Measurements from ENCODE around the gene FOXP1. TPM values are rescaled to one million over a fixed set of nuclear protein-coding genes. Genes with fewer than 3 reads are reported as not detected.
A peak's percentile ranks its signal among the peaks of the same experiment; 100 is the strongest.

Gene FOXP1
- total and polyA plus RNA-seq, 7 experiments from 2014 or later: 104 to 537 (median 444) TPM

- ATAC-seq (no peak), DNase-seq (no peak)
- H3K27me3 Mint-ChIP-seq: peaks cover 0 to 2% (median 0%) of the 10 kb centered on the region in 5 donors
- no peaks in the 10 kb centered on the region for H3K27me3 ChIP-seq (ENCODE audit: control insufficient read depth in 2 of 2, insufficient read depth in 2 of 2, low read length in 2 of 2)
- intact Hi-C loops (cut with micrococcal nuclease): no loop called here
- ChIA-PET POLR2A (no interaction called here), CTCF (no interaction called here)
- peaks cover 0 to 36% (median 20%) of the 10 kb centered on the region in 5 donors for H3K36me3 Mint-ChIP-seq
- H3K27ac ChIP-seq (ENCODE audit: low read depth, low read length): no peak overlapping the region
- peak overlapping the region in 8 of 9 donors; percentile 20 to 82 (median 60) for H3K27ac Mint-ChIP-seq
- peaks cover 20 to 88% (median 79%) of the 10 kb centered on the region in 7 donors for H3K4me1 Mint-ChIP-seq
- H3K4me3 Mint-ChIP-seq: peak overlapping the region in 2 of 10 donors; percentile 24 to 28
- peaks cover 0 to 29% of the 10 kb centered on the region in 2 donors for H3K4me1 ChIP-seq (ENCODE audit: control insufficient read depth in 2 of 2, insufficient read depth in 2 of 2, low read length in 2 of 2)
- H3K4me3 ChIP-seq (ENCODE audit: low read length): no peak overlapping the region
- H3K36me3 ChIP-seq (ENCODE audit: control insufficient read depth in 2 of 3, insufficient read depth in 3 of 3, low read length in 3 of 3): no peaks in the 10 kb centered on the region
- H3K9me3 ChIP-seq (ENCODE audit: control insufficient read depth in 2 of 3, low read length in 3 of 3): no peaks in the 10 kb centered on the region
- peaks cover 0 to 1% (median 0%) of the 10 kb centered on the region in 11 donors for H3K9me3 Mint-ChIP-seq
These were observed 436.9 kb downstream of the FOXP1 start for GRCh38 chr3:71146673-71147072.

GRCh38 chr3:71145954-71146353 lies 437.6 kb downstream of the FOXP1 start:
- POLR2A ChIA-PET: no interaction called here
- ATAC-seq (no peak), DNase-seq (no peak)
- Histone ChIP-seq H3K9me3 (ENCODE audit: control insufficient read depth in 2 of 3, low read length in 3 of 3) (no peaks in the 10 kb centered on the region), H3K27ac (ENCODE audit: low read depth, low read length) (no peak overlapping the region), H3K27me3 (ENCODE audit: control insufficient read depth in 2 of 2, insufficient read depth in 2 of 2, low read length in 2 of 2) (no peaks in the 10 kb centered on the region), H3K4me3 (ENCODE audit: low read length) (no peak overlapping the region), H3K4me1 (ENCODE audit: control insufficient read depth in 2 of 2, insufficient read depth in 2 of 2, low read length in 2 of 2) (peaks cover 0 to 22% of the 10 kb centered on the region in 2 donors), H3K36me3 (ENCODE audit: control insufficient read depth in 2 of 3, insufficient read depth in 3 of 3, low read length in 3 of 3) (no peaks in the 10 kb centered on the region)
- peak overlapping the region in 1 of 10 donors; percentile 45 for H3K4me3 Mint-ChIP-seq
- peak overlapping the region in 8 of 9 donors; percentile 44 to 94 (median 72) for H3K27ac Mint-ChIP-seq
- intact Hi-C loops (cut with micrococcal nuclease): no loop called here
- peaks cover 0 to under 1% (median 0%) of the 10 kb centered on the region in 5 donors for H3K27me3 Mint-ChIP-seq
- H3K4me1 Mint-ChIP-seq: peaks cover 17 to 88% (median 78%) of the 10 kb centered on the region in 7 donors
- CTCF ChIA-PET: no interaction called here
- H3K9me3 Mint-ChIP-seq: peaks cover 0 to 1% (median 0%) of the 10 kb centered on the region in 11 donors
- peaks cover 2 to 41% (median 24%) of the 10 kb centered on the region in 5 donors for H3K36me3 Mint-ChIP-seq

- Mint-ChIP-seq H3K4me1 (peaks cover 8 to 86% (median 77%) of the 10 kb centered on the region in 7 donors), H3K36me3 (peaks cover 2 to 47% (median 28%) of the 10 kb centered on the region in 5 donors), H3K27me3 (no peaks in the 10 kb centered on the region), H3K4me3 (no peak overlapping the region), H3K27ac (peak overlapping the region in 8 of 9 donors; percentile 39 to 94 (median 80)), H3K9me3 (peaks cover 0 to 1% (median 0%) of the 10 kb centered on the region in 11 donors)
- ATAC-seq (peak; percentile 14), DNase-seq (no peak)
- POLR2A ChIA-PET: interaction anchor here (5.0 kb wide), 1 partner anchor 13 kb away, joined by 21 read pairs; no protein-coding TSS in a partner anchor
- no peaks in the 10 kb centered on the region for H3K27me3 ChIP-seq (ENCODE audit: control insufficient read depth in 2 of 2, insufficient read depth in 2 of 2, low read length in 2 of 2)
- intact Hi-C loops (cut with micrococcal nuclease): no loop called here
- peaks cover 0 to 10% of the 10 kb centered on the region in 2 donors for H3K4me1 ChIP-seq (ENCODE audit: control insufficient read depth in 2 of 2, insufficient read depth in 2 of 2, low read length in 2 of 2)
- no peak overlapping the region for H3K4me3 ChIP-seq (ENCODE audit: low read length)
- no peaks in the 10 kb centered on the region for H3K9me3 ChIP-seq (ENCODE audit: control insufficient read depth in 2 of 3, low read length in 3 of 3)
- CTCF ChIA-PET: no interaction called here
- no peak overlapping the region for H3K27ac ChIP-seq (ENCODE audit: low read depth, low read length)
- H3K36me3 ChIP-seq (ENCODE audit: control insufficient read depth in 2 of 3, insufficient read depth in 3 of 3, low read length in 3 of 3): peaks cover 0 to under 1% (median 0%) of the 10 kb centered on the region in 3 experiments
These were observed 438.8 kb downstream of the FOXP1 start for GRCh38 chr3:71144525-71145253.

GRCh38 chr3:71143493-71143892 lies 440.0 kb downstream of the FOXP1 start:
- ATAC-seq (no peak), DNase-seq (no peak)
- intact Hi-C loops (cut with micrococcal nuclease): no loop called here
- Mint-ChIP-seq H3K27ac (peak overlapping the region in 8 of 9 donors; percentile 16 to 94 (median 80)), H3K4me3 (peak overlapping the region in 1 of 10 donors; percentile 6), H3K4me1 (peaks cover 6 to 87% (median 78%) of the 10 kb centered on the region in 7 donors), H3K36me3 (peaks cover 2 to 50% (median 28%) of the 10 kb centered on the region in 5 donors), H3K9me3 (peaks cover 0 to 1% (median 0%) of the 10 kb centered on the region in 11 donors), H3K27me3 (no peaks in the 10 kb centered on the region)
- ChIA-PET POLR2A (interaction anchor here (5.0 kb wide), 1 partner anchor 12 kb away, joined by 21 read pairs; no protein-coding TSS in a partner anchor), CTCF (interaction anchor here (0.6 to 1.2 kb wide), 2 partner anchors 13 to 166 kb away, joined by 3 to 5 read pairs; no protein-coding TSS in a partner anchor)
- no peaks in the 10 kb centered on the region for H3K9me3 ChIP-seq (ENCODE audit: control insufficient read depth in 2 of 3, low read length in 3 of 3)
- peaks cover 0 to 6% (median 5%) of the 10 kb centered on the region in 3 experiments for H3K36me3 ChIP-seq (ENCODE audit: control insufficient read depth in 2 of 3, insufficient read depth in 3 of 3, low read length in 3 of 3)
- no peak overlapping the region for H3K27ac ChIP-seq (ENCODE audit: low read depth, low read length)
- H3K4me3 ChIP-seq (ENCODE audit: low read length): no peak overlapping the region
- peaks cover 0 to 10% of the 10 kb centered on the region in 2 donors for H3K4me1 ChIP-seq (ENCODE audit: control insufficient read depth in 2 of 2, insufficient read depth in 2 of 2, low read length in 2 of 2)
- H3K27me3 ChIP-seq (ENCODE audit: control insufficient read depth in 2 of 2, insufficient read depth in 2 of 2, low read length in 2 of 2): no peaks in the 10 kb centered on the region

GRCh38 chr3:71142441-71143161 lies 440.9 kb downstream of the FOXP1 start:
- Mint-ChIP-seq H3K27ac (peak overlapping the region in 8 of 9 donors; percentile 75 to 94 (median 80)), H3K4me3 (peak overlapping the region in 4 of 10 donors; percentile 5 to 50 (median 21)), H3K9me3 (peaks cover 0 to 1% (median 0%) of the 10 kb centered on the region in 11 donors), H3K4me1 (peaks cover 6 to 92% (median 83%) of the 10 kb centered on the region in 7 donors), H3K36me3 (peaks cover 2 to 54% (median 28%) of the 10 kb centered on the region in 5 donors), H3K27me3 (no peaks in the 10 kb centered on the region)
- Histone ChIP-seq H3K4me1 (ENCODE audit: control insufficient read depth in 2 of 2, insufficient read depth in 2 of 2, low read length in 2 of 2) (peaks cover 0 to 10% of the 10 kb centered on the region in 2 donors), H3K27me3 (ENCODE audit: control insufficient read depth in 2 of 2, insufficient read depth in 2 of 2, low read length in 2 of 2) (no peaks in the 10 kb centered on the region), H3K27ac (ENCODE audit: low read depth, low read length) (peak overlapping the region; percentile 10), H3K36me3 (ENCODE audit: control insufficient read depth in 2 of 3, insufficient read depth in 3 of 3, low read length in 3 of 3) (peaks cover 0 to 6% (median 5%) of the 10 kb centered on the region in 3 experiments), H3K9me3 (ENCODE audit: control insufficient read depth in 2 of 3, low read length in 3 of 3) (no peaks in the 10 kb centered on the region), H3K4me3 (ENCODE audit: low read length) (no peak overlapping the region)
- peak in 3 of 9 donors; percentile 21 to 38 (median 31) for DNase-seq
- ChIA-PET POLR2A (interaction anchor here (0.5 to 5.0 kb wide), 3 partner anchors 11 to 27 kb away, joined by 3 to 21 read pairs (median 4); no protein-coding TSS in a partner anchor), CTCF (interaction anchor here (0.6 to 1.2 kb wide), 2 partner anchors 11 to 12 kb away, joined by 3 read pairs; no protein-coding TSS in a partner anchor)
- intact Hi-C loops (cut with micrococcal nuclease): no loop called here
- ATAC-seq: peak; percentile 55

GRCh38 chr3:71140477-71140876 lies 443.1 kb downstream of the FOXP1 start:
- ChIA-PET POLR2A (interaction anchor here (0.6 to 5.0 kb wide), 4 partner anchors 9 to 550 kb away, joined by 3 to 21 read pairs (median 4); no protein-coding TSS in a partner anchor), CTCF (interaction anchor here (0.7 kb wide), 1 partner anchor 329 kb away, joined by 3 read pairs; no protein-coding TSS in a partner anchor)
- Histone ChIP-seq H3K27ac (ENCODE audit: low read depth, low read length) (no peak overlapping the region), H3K36me3 (ENCODE audit: control insufficient read depth in 2 of 3, insufficient read depth in 3 of 3, low read length in 3 of 3) (peaks cover 0 to 6% (median 5%) of the 10 kb centered on the region in 3 experiments), H3K4me1 (ENCODE audit: control insufficient read depth in 2 of 2, insufficient read depth in 2 of 2, low read length in 2 of 2) (peaks cover 0 to 27% of the 10 kb centered on the region in 2 donors), H3K27me3 (ENCODE audit: control insufficient read depth in 2 of 2, insufficient read depth in 2 of 2, low read length in 2 of 2) (no peaks in the 10 kb centered on the region), H3K4me3 (ENCODE audit: low read length) (no peak overlapping the region), H3K9me3 (ENCODE audit: control insufficient read depth in 2 of 3, low read length in 3 of 3) (no peaks in the 10 kb centered on the region)
- Mint-ChIP-seq H3K36me3 (peaks cover 2 to 36% (median 26%) of the 10 kb centered on the region in 5 donors), H3K27me3 (no peaks in the 10 kb centered on the region), H3K4me3 (peak overlapping the region in 2 of 10 donors; percentile 2 to 38), H3K4me1 (peaks cover 9 to 92% (median 83%) of the 10 kb centered on the region in 7 donors), H3K27ac (peak overlapping the region in 8 of 9 donors; percentile 18 to 94 (median 77)), H3K9me3 (no peaks in the 10 kb centered on the region)
- ATAC-seq: no peak
- intact Hi-C loops (cut with micrococcal nuclease): no loop called here
- DNase-seq: no peak

Measured in naive thymus-derived CD4-positive, alpha-beta T cell (primary cell).